ENCODE data around the gene CEP152.

Gene CEP152

DNA sequence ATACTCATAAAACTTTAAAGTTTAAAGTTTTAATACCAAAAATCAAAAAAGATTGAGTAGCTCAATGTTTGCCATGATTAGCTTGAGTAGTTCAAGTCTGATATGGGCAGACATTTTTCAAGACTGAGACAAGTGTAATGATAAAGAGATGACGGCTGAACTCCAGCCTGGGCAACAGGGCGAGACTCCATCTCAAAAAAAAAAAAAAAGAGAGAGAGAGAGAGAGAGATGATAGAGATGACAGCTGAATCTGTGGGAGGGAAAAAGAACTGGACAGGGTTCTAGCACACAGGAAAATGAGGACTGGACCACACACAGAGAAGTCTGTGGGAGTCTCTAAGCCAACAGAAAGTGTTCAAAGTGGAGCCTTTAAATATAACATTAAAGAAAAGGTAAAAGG, 25.2 kb downstream of the CEP152 start:
- TF ChIP-seq TARDBP (IDR thresholded peaks at IDR 0.05) = no peak
- no peak for TF ChIP-seq FOXK2 (IDR thresholded peaks at IDR 0.05)
- TF ChIP-seq CTBP1 (IDR thresholded peaks at IDR 0.05; ENCODE audit: borderline replicate concordance) = no peak
- TF ChIP-seq SUZ12 (IDR thresholded peaks at IDR 0.05) = no peak
- TF ChIP-seq PKNOX1 (IDR thresholded peaks at IDR 0.05) = no peak
- no peak for TF ChIP-seq FOXA1 (IDR thresholded peaks at IDR 0.05)
- TF ChIP-seq ARNT (IDR thresholded peaks at IDR 0.05) = no peak
- no peak for TF ChIP-seq HDGF (IDR thresholded peaks at IDR 0.05; ENCODE audit: borderline replicate concordance)
- TF ChIP-seq BHLHE40 (IDR thresholded peaks at IDR 0.05; ENCODE audit: borderline replicate concordance) = no peak
- no peak for TF ChIP-seq ZNF384 (IDR thresholded peaks at IDR 0.05)
- TF ChIP-seq SP1 (IDR thresholded peaks at IDR 0.05) = no peak
- no peak for TF ChIP-seq NFRKB (IDR thresholded peaks at IDR 0.05)
- TF ChIP-seq FOXM1 (IDR thresholded peaks at IDR 0.05; ENCODE audit: borderline replicate concordance) = no peak
- no peak for TF ChIP-seq L3MBTL2 (conservative IDR thresholded peaks at IDR 0.05)
- no peak for TF ChIP-seq ELF4 (IDR thresholded peaks at IDR 0.05)
- TF ChIP-seq LEF1 (IDR thresholded peaks at IDR 0.05; ENCODE audit: borderline replicate concordance) = no peak
- CTCF ChIA-PET = no interaction called here
- POLR2A ChIA-PET = no interaction called here
- DNase-seq (ENCODE audit: extremely low spot score) = no peak

DNA sequence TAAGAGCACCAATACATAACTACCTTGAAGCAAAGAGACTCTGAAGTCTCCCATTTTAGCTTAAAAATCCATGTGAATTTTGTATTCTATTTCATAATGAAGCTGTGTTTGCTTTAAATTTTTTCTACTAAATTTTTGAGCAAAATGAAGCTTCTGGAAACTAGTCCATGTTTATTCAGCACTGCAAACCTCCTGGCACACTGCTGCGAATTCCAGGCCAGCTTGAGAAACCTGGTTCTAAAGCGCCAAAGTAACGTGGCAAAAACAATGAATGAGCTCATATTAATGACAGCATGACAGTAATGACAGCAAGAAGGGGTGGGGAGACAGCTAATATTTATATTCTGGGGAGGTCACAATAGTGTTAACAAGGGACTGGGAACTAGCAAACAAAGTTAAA, 25.7 kb downstream of the CEP152 start:
- ChIA-PET POLR2A (no interaction called here), CTCF (no interaction called here)
- no peak for TF ChIP-seq FOXK2 (IDR thresholded peaks at IDR 0.05)
- TF ChIP-seq BHLHE40 (IDR thresholded peaks at IDR 0.05; ENCODE audit: borderline replicate concordance) = no peak
- TF ChIP-seq NFRKB (IDR thresholded peaks at IDR 0.05) = no peak
- TF ChIP-seq LEF1 (IDR thresholded peaks at IDR 0.05; ENCODE audit: borderline replicate concordance) = no peak
- no peak for TF ChIP-seq HDGF (IDR thresholded peaks at IDR 0.05; ENCODE audit: borderline replicate concordance)
- TF ChIP-seq SUZ12 (IDR thresholded peaks at IDR 0.05) = no peak
- TF ChIP-seq FOXM1 (IDR thresholded peaks at IDR 0.05; ENCODE audit: borderline replicate concordance) = no peak
- no peak for DNase-seq (ENCODE audit: extremely low spot score)

DNA sequence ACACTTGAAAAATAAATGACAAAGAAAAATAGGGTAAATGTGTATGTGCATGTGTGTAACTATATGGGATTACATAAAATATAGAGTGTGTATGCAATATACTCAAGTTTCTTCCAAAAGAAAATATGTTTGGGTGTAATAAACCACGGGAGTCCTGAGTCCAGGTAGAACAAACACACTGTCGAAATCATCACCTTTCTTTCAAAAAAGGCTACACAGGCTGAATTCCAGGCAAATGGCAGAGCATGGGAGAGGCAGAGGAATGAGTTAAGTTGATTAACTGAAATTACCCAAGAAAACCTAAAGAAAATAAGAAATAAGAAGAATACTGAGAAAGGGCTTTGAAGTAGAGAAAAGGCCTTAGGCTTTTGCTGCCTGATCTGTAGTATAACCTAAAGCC, 26.1 kb downstream of the CEP152 start:
- POLR2A ChIA-PET = no interaction called here
- no peak for DNase-seq (ENCODE audit: extremely low spot score)
- no peak for TF ChIP-seq ZNF384 (IDR thresholded peaks at IDR 0.05)
- no peak for TF ChIP-seq FOXK2 (IDR thresholded peaks at IDR 0.05)
- TF ChIP-seq HDGF (IDR thresholded peaks at IDR 0.05; ENCODE audit: borderline replicate concordance) = no peak
- no peak for TF ChIP-seq BHLHE40 (IDR thresholded peaks at IDR 0.05; ENCODE audit: borderline replicate concordance)
- TF ChIP-seq TARDBP (IDR thresholded peaks at IDR 0.05) = no peak
- no peak for TF ChIP-seq FOXM1 (IDR thresholded peaks at IDR 0.05; ENCODE audit: borderline replicate concordance)
- no peak for TF ChIP-seq PKNOX1 (IDR thresholded peaks at IDR 0.05)
- TF ChIP-seq ARNT (IDR thresholded peaks at IDR 0.05) = no peak
- no peak for TF ChIP-seq ELF4 (IDR thresholded peaks at IDR 0.05)
- CTCF ChIA-PET = no interaction called here

DNA sequence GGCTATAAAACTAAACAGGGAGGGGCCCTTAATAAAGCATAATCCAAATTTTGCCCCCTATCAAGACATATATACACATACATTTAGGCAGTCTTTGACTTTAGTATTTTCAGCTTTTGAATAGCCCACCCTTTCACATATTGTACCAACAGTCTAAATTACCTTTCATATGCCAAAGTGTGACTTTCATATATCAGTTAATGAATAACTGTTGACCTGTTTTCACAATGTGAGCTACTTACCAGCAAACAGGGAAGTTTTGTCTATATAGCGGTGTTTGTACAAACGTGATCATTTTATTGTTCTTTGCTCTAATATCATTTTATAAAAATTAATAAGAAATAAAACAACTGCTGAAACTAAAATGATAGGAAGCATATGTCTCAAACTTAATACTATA, 28.0 kb downstream of the CEP152 start:
- ChIA-PET POLR2A (no interaction called here), CTCF (no interaction called here)
- no peak for DNase-seq (ENCODE audit: extremely low spot score)
- TF ChIP-seq SP1 (IDR thresholded peaks at IDR 0.05) (no peak), ELF4 (IDR thresholded peaks at IDR 0.05) (no peak), PKNOX1 (IDR thresholded peaks at IDR 0.05) (no peak), NFRKB (IDR thresholded peaks at IDR 0.05) (no peak), ARNT (IDR thresholded peaks at IDR 0.05) (no peak), FOXA1 (IDR thresholded peaks at IDR 0.05) (no peak), HDGF (IDR thresholded peaks at IDR 0.05; ENCODE audit: borderline replicate concordance) (no peak), LEF1 (IDR thresholded peaks at IDR 0.05; ENCODE audit: borderline replicate concordance) (no peak), TARDBP (IDR thresholded peaks at IDR 0.05) (no peak), FOXK2 (IDR thresholded peaks at IDR 0.05) (no peak), FOXM1 (IDR thresholded peaks at IDR 0.05; ENCODE audit: borderline replicate concordance) (no peak), BHLHE40 (IDR thresholded peaks at IDR 0.05; ENCODE audit: borderline replicate concordance) (no peak), L3MBTL2 (conservative IDR thresholded peaks at IDR 0.05) (no peak), SUZ12 (IDR thresholded peaks at IDR 0.05) (no peak), CTBP1 (IDR thresholded peaks at IDR 0.05; ENCODE audit: borderline replicate concordance) (no peak), ZNF384 (IDR thresholded peaks at IDR 0.05) (no peak)

DNA sequence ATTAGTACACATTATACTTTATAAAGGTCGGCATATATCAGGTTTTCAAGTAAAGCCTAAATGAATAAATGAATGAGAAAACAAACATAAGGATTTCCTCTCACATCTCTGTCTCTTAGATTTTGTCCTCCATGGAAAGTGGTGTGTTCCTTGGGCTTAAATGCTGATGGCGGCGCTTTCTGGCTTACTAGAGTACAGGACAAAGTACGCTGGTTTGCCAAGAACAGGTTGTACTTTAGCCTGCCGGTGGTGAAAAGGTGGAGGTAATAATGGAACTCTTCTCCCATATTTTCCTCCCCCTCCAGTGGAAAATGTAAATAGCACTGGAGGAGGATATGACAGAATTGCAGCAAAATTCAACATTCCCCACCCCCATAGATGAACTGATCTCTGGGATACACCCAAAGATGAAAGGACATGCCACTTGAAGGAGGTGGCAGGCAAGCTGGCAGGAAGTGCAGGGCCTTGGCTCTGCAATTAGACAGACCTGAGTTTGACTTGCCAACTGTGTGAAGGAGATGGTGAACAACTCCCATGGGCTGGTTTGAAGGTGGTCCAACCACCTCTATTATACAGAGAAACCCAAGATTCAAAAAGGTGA, 29.3 kb downstream of the CEP152 start:
- no peak for TF ChIP-seq ARNT (IDR thresholded peaks at IDR 0.05)
- no peak for TF ChIP-seq LEF1 (IDR thresholded peaks at IDR 0.05; ENCODE audit: borderline replicate concordance)
- no peak for TF ChIP-seq CTBP1 (IDR thresholded peaks at IDR 0.05; ENCODE audit: borderline replicate concordance)
- TF ChIP-seq FOXM1 (IDR thresholded peaks at IDR 0.05; ENCODE audit: borderline replicate concordance) = no peak
- TF ChIP-seq ZNF384 (IDR thresholded peaks at IDR 0.05) = no peak
- TF ChIP-seq HDGF (IDR thresholded peaks at IDR 0.05; ENCODE audit: borderline replicate concordance) = no peak
- TF ChIP-seq PKNOX1 (IDR thresholded peaks at IDR 0.05) = no peak
- no peak for TF ChIP-seq ELF4 (IDR thresholded peaks at IDR 0.05)
- TF ChIP-seq BHLHE40 (IDR thresholded peaks at IDR 0.05; ENCODE audit: borderline replicate concordance) = no peak
- no peak for TF ChIP-seq SP1 (IDR thresholded peaks at IDR 0.05)
- no peak for TF ChIP-seq FOXA1 (IDR thresholded peaks at IDR 0.05)
- TF ChIP-seq L3MBTL2 (conservative IDR thresholded peaks at IDR 0.05) = no peak
- no peak for TF ChIP-seq TARDBP (IDR thresholded peaks at IDR 0.05)
- no peak for TF ChIP-seq FOXK2 (IDR thresholded peaks at IDR 0.05)
- CTCF ChIA-PET = no interaction called here
- no peak for DNase-seq (ENCODE audit: extremely low spot score)
- POLR2A ChIA-PET = no interaction called here
